H9 (cell line): ENCODE data around the gene KRTAP1-5. TPM values are rescaled to one million over a fixed set of nuclear protein-coding genes. Genes with fewer than 3 reads are reported as not detected.

ENCODE experiments used
- DNase-seq: peaks from one replicate; pipeline ENCODE4 v3.0.0-alpha.2; 2017
- H2AFZ ChIP-seq: one replicate; pipeline ENCODE4 v1.6.1; 2013; ENCODE audit warnings: mild to moderate bottlenecking, low read length, control low read depth, moderate library complexity
- H2AK5ac ChIP-seq: 2 replicates; pipeline ENCODE4 v1.6.1; 2013; ENCODE audit warnings: low read length, control low read depth, mixed read lengths; ENCODE audit not compliant: insufficient read length
- H2BK120ac ChIP-seq: one replicate; pipeline ENCODE4 v1.6.1; 2013; ENCODE audit warnings: low read depth, mild to moderate bottlenecking, low read length, control low read depth, inconsistent platforms; ENCODE audit not compliant: poor library complexity, severe bottlenecking
- H2BK12ac ChIP-seq: 2 replicates; pipeline ENCODE4 v1.6.1; 2013; ENCODE audit warnings: low read length, control low read depth, mixed read lengths, low read depth; ENCODE audit not compliant: insufficient read length
- H2BK15ac ChIP-seq: 2 replicates; pipeline ENCODE4 v1.6.1; 2013; ENCODE audit warnings: low read depth, low read length, control low read depth
- H2BK20ac ChIP-seq: one replicate; pipeline ENCODE4 v1.6.1; 2013; ENCODE audit warnings: low read depth, mild to moderate bottlenecking, low read length, control low read depth, inconsistent platforms; ENCODE audit not compliant: poor library complexity, severe bottlenecking
- H2BK5ac ChIP-seq: 2 replicates; pipeline ENCODE4 v1.6.1; 2013; ENCODE audit warnings: low read length, control low read depth, mixed read lengths; ENCODE audit not compliant: insufficient read length
- H3K14ac ChIP-seq: 2 replicates; pipeline ENCODE4 v1.6.1; 2013; ENCODE audit warnings: low read length, control low read depth; ENCODE audit not compliant: insufficient read depth
- H3K18ac ChIP-seq: 2 replicates; pipeline ENCODE4 v1.6.1; 2013; ENCODE audit warnings: low read depth, mild to moderate bottlenecking, mixed read lengths, low read length, control low read depth; ENCODE audit not compliant: insufficient read length
- H3K23ac ChIP-seq: 2 replicates; pipeline ENCODE4 v1.6.1; 2013; ENCODE audit warnings: low read length, control low read depth, mixed read lengths, low read depth; ENCODE audit not compliant: insufficient read length
- H3K23me2 ChIP-seq: 2 replicates; pipeline ENCODE4 v1.6.1; 2013; ENCODE audit warnings: low read depth, mild to moderate bottlenecking, mixed read lengths, low read length, control low read depth; ENCODE audit not compliant: insufficient read length, poor library complexity, severe bottlenecking
- H3K27ac ChIP-seq: 2 replicates; pipeline ENCODE4 v1.5.1; 2013; ENCODE audit warnings: low read length, control low read depth, mixed read lengths, low read depth; ENCODE audit not compliant: insufficient read length
- H3K27me3 ChIP-seq: 2 replicates; pipeline ENCODE4 v1.6.1; 2013; ENCODE audit warnings: low read length, control low read depth, inconsistent platforms; ENCODE audit not compliant: insufficient read depth
- H3K4ac ChIP-seq: 2 replicates; pipeline ENCODE4 v1.6.1; 2013; ENCODE audit warnings: low read depth, mild to moderate bottlenecking, control low read depth, inconsistent platforms, low read length, moderate library complexity
- H3K4me1 ChIP-seq: 2 replicates; pipeline ENCODE4 v1.6.1; 2013; ENCODE audit warnings: low read length, control low read depth, inconsistent platforms; ENCODE audit not compliant: insufficient read depth
- H3K4me2 ChIP-seq: 2 replicates; pipeline ENCODE4 v1.6.1; 2013; ENCODE audit warnings: low read length, control low read depth, mixed read lengths; ENCODE audit not compliant: insufficient read length, insufficient read depth
- H3K56ac ChIP-seq: 2 replicates; pipeline ENCODE4 v1.6.1; 2013; ENCODE audit warnings: low read depth, mild to moderate bottlenecking, mixed read lengths, low read length, control low read depth; ENCODE audit not compliant: insufficient read length
- H3K79me1 ChIP-seq: 2 replicates; pipeline ENCODE4 v1.6.1; 2013; ENCODE audit warnings: low read depth, mild to moderate bottlenecking, moderate library complexity, low read length, control low read depth, inconsistent platforms; ENCODE audit not compliant: insufficient read depth, poor library complexity, severe bottlenecking
- H3K79me2 ChIP-seq: 2 replicates; pipeline ENCODE4 v1.6.1; 2013; ENCODE audit warnings: low read length, control low read depth, inconsistent platforms; ENCODE audit not compliant: insufficient read depth
- H3K9ac ChIP-seq: 2 replicates; pipeline ENCODE4 v1.6.1; 2013; ENCODE audit warnings: low read length, control low read depth, mixed read lengths; ENCODE audit not compliant: insufficient read length; ENCODE audit errors: extremely low read depth
- H3K9me3 ChIP-seq: one replicate; pipeline ENCODE4 v1.6.1; 2013; ENCODE audit warnings: low read depth, low read length, inconsistent platforms; ENCODE audit not compliant: control insufficient read depth
- H3T11ph ChIP-seq: one replicate; pipeline ENCODE4 v1.6.1; 2013; ENCODE audit warnings: mild to moderate bottlenecking, low read length, control low read depth, inconsistent platforms
- H4K20me1 ChIP-seq: one replicate; pipeline ENCODE4 v1.6.1; 2013; ENCODE audit not compliant: control insufficient read depth, insufficient read length, insufficient read depth
- H4K5ac ChIP-seq: 2 replicates; pipeline ENCODE4 v1.6.1; 2013; ENCODE audit warnings: low read depth, mild to moderate bottlenecking, mixed read lengths, low read length, control low read depth; ENCODE audit not compliant: insufficient read length
- H4K8ac ChIP-seq: replicated peaks from 2 replicates; pipeline ENCODE4 v1.6.1; 2013; ENCODE audit warnings: low read length, control low read depth, mixed read lengths, low read depth; ENCODE audit not compliant: insufficient read length
- H4K91ac ChIP-seq: 2 replicates; pipeline ENCODE4 v1.6.1; 2013; ENCODE audit warnings: low read depth, mild to moderate bottlenecking, moderate library complexity, mixed read lengths, low read length, control low read depth; ENCODE audit not compliant: insufficient read length
- H3K27ac Mint-ChIP-seq, 3 experiments: 2 replicates in 2 of 3; 3 replicates in 1 of 3; pipeline ENCODE4 v1.8.0; 2020 to 2021; ENCODE audit warnings: mixed read lengths in 3 of 3, mild to moderate bottlenecking in 1 of 3, moderate library complexity in 1 of 3
- H3K27me3 Mint-ChIP-seq: 2 replicates; pipeline ENCODE4 v1.8.0; 2021; ENCODE audit warnings: low read depth, mild to moderate bottlenecking, moderate library complexity, mixed read lengths
- H3K36me3 Mint-ChIP-seq, 3 experiments: 2 replicates in 2 of 3; 3 replicates in 1 of 3; pipeline ENCODE4 v1.8.0; 2020 to 2021; ENCODE audit warnings: low read depth in 3 of 3, mixed read lengths in 3 of 3; ENCODE audit not compliant: insufficient read depth in 1 of 3
- H3K4me1 Mint-ChIP-seq, 2 experiments: 2 replicates each; pipeline ENCODE4 v1.8.0; 2020; ENCODE audit warnings: mixed read lengths in 2 of 2
- H3K4me3 Mint-ChIP-seq, 2 experiments: 2 replicates in 1 of 2; 3 replicates in 1 of 2; pipeline ENCODE4 v1.8.0; 2020 to 2021; ENCODE audit warnings: mild to moderate bottlenecking in 2 of 2, mixed read lengths in 2 of 2, moderate library complexity in 1 of 2
- H3K9me3 Mint-ChIP-seq, 2 experiments: 2 replicates in 1 of 2; 3 replicates in 1 of 2; pipeline ENCODE4 v1.8.0; 2020; ENCODE audit warnings: mild to moderate bottlenecking in 2 of 2, mixed read lengths in 2 of 2, moderate library complexity in 1 of 2
- WGBS: extraction: QIAGEN DNeasy Blood & Tissue Kit; methylation state at CpG from one replicate; pipeline ENCODE4 v1.1.7; 2013; ENCODE audit warnings: missing lambda C conversion rate, low lambda C conversion rate, mixed read lengths; ENCODE audit not compliant: insufficient read length; ENCODE audit errors: extremely low coverage; 5-methylcytosine and 5-hydroxymethylcytosine counted together
- total RNA-seq: library from RNA; stranded (reverse); gene quantifications from 2 replicates; pipeline ENCODE4 v1.2.1, GENCODE V29; 2021
- TF ChIP-seq, protein P1 (sequence below): fragments of 200-600 bp; sonication (generic); conservative IDR thresholded peaks from 3 replicates; pipeline ENCODE4 v1.8.0; 2021; ENCODE audit warnings: antibody characterized with exemption, mild to moderate bottlenecking

Gene KRTAP1-5
- total RNA-seq, 1 experiment from 2014 or later = not detected

DNA sequence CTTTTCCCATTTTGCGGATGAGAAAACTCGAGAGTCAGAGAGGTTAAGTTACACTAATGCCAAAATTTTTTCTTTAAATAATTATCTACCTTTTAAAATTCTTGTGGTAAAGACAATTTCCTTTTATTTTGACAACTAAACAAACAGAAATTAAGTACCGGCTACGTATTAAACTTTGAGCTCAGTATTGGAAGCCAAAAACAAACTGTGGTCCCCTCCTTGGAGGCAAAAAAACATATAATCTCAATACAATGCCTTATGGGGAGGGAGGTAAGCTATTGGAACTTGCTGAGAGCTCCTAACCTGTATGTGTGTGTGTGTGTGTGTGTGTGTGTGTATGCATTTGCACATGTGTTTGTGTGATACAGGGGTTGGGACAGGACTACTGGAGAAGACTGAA, 36.4 kb upstream of the KRTAP1-5 start:
- Histone ChIP-seq H3K27me3 (no peaks in the 10 kb centered on the region), H4K5ac (no peak overlapping the region), H3T11ph (no peak overlapping the region), H2AFZ (no peak overlapping the region), H2BK15ac (no peak overlapping the region), H3K4me2 (no peak overlapping the region), H2BK120ac (no peak overlapping the region), H3K18ac (no peak overlapping the region), H3K56ac (no peak overlapping the region), H3K79me2 (no peaks in the 10 kb centered on the region), H2AK5ac (no peak overlapping the region), H3K9ac (no peak overlapping the region), H3K23me2 (no peaks in the 10 kb centered on the region), H2BK12ac (no peak overlapping the region), H3K23ac (no peak overlapping the region), H3K79me1 (no peaks in the 10 kb centered on the region), H4K8ac (no peak overlapping the region), H3K14ac (no peak overlapping the region), H4K91ac (no peak overlapping the region), H2BK20ac (no peak overlapping the region), H3K27ac (no peak overlapping the region), H3K4me1 (no peaks in the 10 kb centered on the region), H3K9me3 (no peaks in the 10 kb centered on the region), H2BK5ac (no peak overlapping the region), H3K4ac (no peak overlapping the region), H4K20me1 (no peaks in the 10 kb centered on the region)
- no peak overlapping the region for H3K4me3 Mint-ChIP-seq
- H3K9me3 Mint-ChIP-seq = no peaks in the 10 kb centered on the region
- no peaks in the 10 kb centered on the region for H3K27me3 Mint-ChIP-seq
- DNase-seq = no peak
- H3K4me1 Mint-ChIP-seq = peaks cover 4 to 13% of the 10 kb centered on the region in 2 experiments
- no peak overlapping the region for H3K27ac Mint-ChIP-seq
- TF ChIP-seq, protein P1, sequence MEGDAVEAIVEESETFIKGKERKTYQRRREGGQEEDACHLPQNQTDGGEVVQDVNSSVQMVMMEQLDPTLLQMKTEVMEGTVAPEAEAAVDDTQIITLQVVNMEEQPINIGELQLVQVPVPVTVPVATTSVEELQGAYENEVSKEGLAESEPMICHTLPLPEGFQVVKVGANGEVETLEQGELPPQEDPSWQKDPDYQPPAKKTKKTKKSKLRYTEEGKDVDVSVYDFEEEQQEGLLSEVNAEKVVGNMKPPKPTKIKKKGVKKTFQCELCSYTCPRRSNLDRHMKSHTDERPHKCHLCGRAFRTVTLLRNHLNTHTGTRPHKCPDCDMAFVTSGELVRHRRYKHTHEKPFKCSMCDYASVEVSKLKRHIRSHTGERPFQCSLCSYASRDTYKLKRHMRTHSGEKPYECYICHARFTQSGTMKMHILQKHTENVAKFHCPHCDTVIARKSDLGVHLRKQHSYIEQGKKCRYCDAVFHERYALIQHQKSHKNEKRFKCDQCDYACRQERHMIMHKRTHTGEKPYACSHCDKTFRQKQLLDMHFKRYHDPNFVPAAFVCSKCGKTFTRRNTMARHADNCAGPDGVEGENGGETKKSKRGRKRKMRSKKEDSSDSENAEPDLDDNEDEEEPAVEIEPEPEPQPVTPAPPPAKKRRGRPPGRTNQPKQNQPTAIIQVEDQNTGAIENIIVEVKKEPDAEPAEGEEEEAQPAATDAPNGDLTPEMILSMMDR = no peak
- no peaks in the 10 kb centered on the region for H3K36me3 Mint-ChIP-seq
- no CpG with 5 or more reads among the region's 4 CpGs for WGBS
